GM12878 (cell line): ENCODE data around the gene SFN. TPM values are rescaled to one million over a fixed set of nuclear protein-coding genes. Genes with fewer than 3 reads are reported as not detected.
A peak's percentile ranks its signal among the peaks of the same experiment; 100 is the strongest.

Source experiments
- CHD4 ChIP-seq: fragments of 200-600 bp; sonication (generic); IDR thresholded peaks from 2 replicates; pipeline ENCODE4 v1.6.1; 2016; ENCODE audit warnings: mild to moderate bottlenecking
- ETV6 ChIP-seq, 2 experiments: fragments of 450-650 bp in 1 of 2; IDR thresholded peaks in 1 of 2; conservative IDR thresholded peaks in 1 of 2; 2 replicates each; pipeline ENCODE4 v1.6.1; 2014; ENCODE audit warnings: antibody characterized with exemption in 1 of 2, borderline replicate concordance in 1 of 2, low read depth in 1 of 2, mild to moderate bottlenecking in 1 of 2, moderate library complexity in 1 of 2
- FOS ChIP-seq: IDR thresholded peaks from 3 replicates; pipeline ENCODE4 v1.6.1; 2011; ENCODE audit warnings: borderline replicate concordance; ENCODE audit not compliant: insufficient read length; ENCODE audit errors: extremely low read depth
- GABPA ChIP-seq: IDR thresholded peaks from 2 replicates; pipeline ENCODE4 v1.6.1; 2014; ENCODE audit warnings: antibody characterized with exemption, low read depth, mild to moderate bottlenecking, inconsistent platforms
- IKZF2 ChIP-seq, 2 experiments: fragments of 450-650 bp; IDR thresholded peaks; 2 replicates each; pipeline ENCODE4 v1.6.1; 2017; ENCODE audit warnings: mild to moderate bottlenecking in 2 of 2, moderate library complexity in 2 of 2
- LARP7 ChIP-seq: fragments of 450-650 bp; IDR thresholded peaks from 2 replicates; pipeline ENCODE4 v1.6.1; 2017; ENCODE audit warnings: mild to moderate bottlenecking
- MAX ChIP-seq: IDR thresholded peaks from 2 replicates; pipeline ENCODE4 v1.6.1; 2012; ENCODE audit warnings: low read depth, low read length, improper control_type of control experiment
- MTA3 ChIP-seq: IDR thresholded peaks from 2 replicates; pipeline ENCODE4 v1.6.1; 2012; ENCODE audit warnings: low read length, inconsistent platforms, borderline replicate concordance
- MYC ChIP-seq: IDR thresholded peaks from 2 replicates; pipeline ENCODE4 v1.6.1; 2011; ENCODE audit warnings: mild to moderate bottlenecking, low read length, moderate library complexity, inconsistent platforms; ENCODE audit not compliant: insufficient read depth, insufficient replicate concordance, insufficient read length, severe bottlenecking
- NFIC ChIP-seq: IDR thresholded peaks from 2 replicates; pipeline ENCODE4 v1.6.1; 2012; ENCODE audit warnings: low read depth, mild to moderate bottlenecking, inconsistent platforms, low read length, moderate library complexity
- NFYA ChIP-seq: IDR thresholded peaks from 2 replicates; pipeline ENCODE4 v1.6.1; 2011; ENCODE audit warnings: low read depth, mild to moderate bottlenecking, low read length, improper control_type of control experiment, borderline replicate concordance
- NR2C2 ChIP-seq: IDR thresholded peaks from 2 replicates; pipeline ENCODE4 v1.6.1; 2011; ENCODE audit warnings: borderline replicate concordance, low read depth; ENCODE audit not compliant: control insufficient read depth, insufficient read length
- NRF1 ChIP-seq: conservative IDR thresholded peaks from 2 replicates; pipeline ENCODE4 v1.6.1; 2011; ENCODE audit warnings: mild to moderate bottlenecking, low read depth, low read length, improper control_type of control experiment
- RAD21 ChIP-seq: IDR thresholded peaks from 2 replicates; pipeline ENCODE4 v1.6.1; 2011; ENCODE audit warnings: mild to moderate bottlenecking, low read depth, low read length, moderate library complexity; ENCODE audit not compliant: insufficient read depth
- RCOR1 ChIP-seq: conservative IDR thresholded peaks from 2 replicates; pipeline ENCODE4 v1.6.1; 2012; ENCODE audit warnings: low read depth, low read length, improper control_type of control experiment
- SIN3A ChIP-seq: IDR thresholded peaks from 2 replicates; pipeline ENCODE4 v1.6.1; 2012; ENCODE audit warnings: low read depth, low read length, improper control_type of control experiment
- USF1 ChIP-seq: IDR thresholded peaks from 2 replicates; pipeline ENCODE4 v1.6.1; 2011; ENCODE audit warnings: borderline replicate concordance, low read depth, mild to moderate bottlenecking, moderate library complexity, mixed read lengths, low read length; ENCODE audit not compliant: insufficient read depth; ENCODE audit errors: extremely low read length
- ZBTB33 ChIP-seq: fragments of 450-650 bp; IDR thresholded peaks from 2 replicates; pipeline ENCODE4 v1.6.1; 2017; ENCODE audit warnings: mild to moderate bottlenecking
- ZBTB4 ChIP-seq: fragments of 450-650 bp; formaldehyde crosslinking; IDR thresholded peaks from 2 replicates; pipeline ENCODE4 v1.4.0; 2022; ENCODE audit warnings: mild to moderate bottlenecking, moderate library complexity
- polyA plus RNA-seq, 11 experiments: library from polyadenylated mRNA; depleted of rRNA in 4 of 11; unstranded in 6 of 11; stranded (reverse) in 5 of 11; fragments of >200 nt; fragmentation: Nextera tagmentation in 4 of 11; fragmentation: Illumina TruSeq in 1 of 11; extraction: Ambion mirVana in 4 of 11; extraction: Trizol in 1 of 11; gene quantifications; 1 replicate in 1 of 11; 2 replicates in 10 of 11; pipeline versions ENCODE4 v1.2.1 to v1.2.3, GENCODE V29; 2011 to 2016; ENCODE audit warnings: inconsistent platforms in 2 of 11, missing spikeins in 2 of 11, low read depth in 1 of 11
- total RNA-seq, 4 experiments: library from RNA; depleted of rRNA in 3 of 4; stranded (reverse); fragments of >200 nt in 3 of 4; fragmentation: Illumina TruSeq in 1 of 4; extraction: Trizol in 1 of 4; gene quantifications; 2 replicates each; pipeline versions ENCODE4 v1.2.1 to v1.2.3, GENCODE V29; 2013 to 2021

The SFN gene
- total and polyA plus RNA-seq, 10 of the 15 experiments (the other 5 are each of a cell fraction or from before 2014, with no cell fraction given), result 0.19 to 2.9 (median 1.0) TPM

GRCh38 chr1:26833432-26834405 is 29.2 kb upstream of the SFN start (continued):
- TF ChIP-seq ZBTB4 (CRISPR knock-in tag) (no peak), MAX (peak; percentile 72), IKZF2 (IDR thresholded peaks at IDR 0.05) (peak in 1 of 2 experiments; percentile 50; a peak in 2 of 4 replicates), ZBTB33 (no peak), FOS (no peak), ETV6 (conservative IDR thresholded peaks at IDR 0.05 in 1 of 2, IDR thresholded peaks at IDR 0.05 in 1 of 2; ENCODE audit: borderline replicate concordance in 1 of 2, low read depth in 1 of 2) (peak in 1 of 2 experiments; percentile 56; a peak in 1 of 4 replicates), MYC (no peak), NFYA (no peak), NR2C2 (no peak), NFIC (0 out of 2 replicates have a peak, but pooled peaks have one; percentile 37), NRF1 (no peak), CHD4 (no peak), RCOR1 (no peak), MTA3 (no peak), GABPA (peak; percentile 84; the same call in 1 of the 2 replicates), LARP7 (0 out of 2 replicates have a peak, but pooled peaks have one; percentile 28), SIN3A (peak; percentile 95), USF1 (no peak), RAD21 (peak; percentile 69)
